SK-N-SH treated with all-trans-retinoic acid at 6 μM for 48 hours (cell line): ENCODE results near the gene ANTXR2.

Source experiments
- CREB5 ChIP-seq: fragments of 250-450 bp; sonication (Bioruptor Pico); IDR thresholded peaks from 2 replicates; pipeline ENCODE4 v1.5.1; 2020; ENCODE audit warnings: low read depth, mild to moderate bottlenecking, moderate library complexity
- GLIS3 ChIP-seq: fragments of 250-450 bp; sonication (Bioruptor Pico); IDR thresholded peaks from 2 replicates; pipeline ENCODE4 v1.5.0; 2020; ENCODE audit warnings: mild to moderate bottlenecking, moderate library complexity
- ISL1 ChIP-seq: fragments of 250-450 bp; sonication (Bioruptor Pico); IDR thresholded peaks from 2 replicates; pipeline ENCODE4 v2.1.2; 2022; ENCODE audit warnings: mild to moderate bottlenecking, moderate library complexity
- PATZ1 ChIP-seq: fragments of 250-450 bp; sonication (Bioruptor Pico); IDR thresholded peaks from 2 replicates; pipeline ENCODE4 v1.8.0; 2020; ENCODE audit warnings: mild to moderate bottlenecking, moderate library complexity, borderline replicate concordance
- POU6F1 ChIP-seq: fragments of 250-450 bp; sonication (Bioruptor Pico); IDR thresholded peaks from 2 replicates; pipeline ENCODE4 v1.8.0; 2021; ENCODE audit warnings: low read depth, mild to moderate bottlenecking, moderate library complexity, borderline replicate concordance
- SNAI2 ChIP-seq: fragments of 250-450 bp; sonication (Bioruptor Pico); IDR thresholded peaks from 2 replicates; pipeline ENCODE4 v1.5.0; 2020; ENCODE audit warnings: mild to moderate bottlenecking, moderate library complexity
- TSHZ2 ChIP-seq: fragments of 250-450 bp; sonication (Bioruptor Pico); IDR thresholded peaks from 2 replicates; pipeline ENCODE4 v1.5.0; 2020; ENCODE audit warnings: mild to moderate bottlenecking, moderate library complexity
- ZNF565 ChIP-seq: fragments of 450-650 bp; formaldehyde crosslinking; conservative IDR thresholded peaks from 2 replicates; pipeline ENCODE4 v1.5.0; 2020; ENCODE audit warnings: low read depth, mild to moderate bottlenecking, moderate library complexity
- ZNF8 ChIP-seq: fragments of 450-650 bp; formaldehyde crosslinking; IDR thresholded peaks from 2 replicates; pipeline ENCODE4 v1.5.0; 2020; ENCODE audit warnings: mild to moderate bottlenecking, moderate library complexity

GRCh38 chr4:80091184-80091583 is 18.2 kb upstream of the ANTXR2 start:
- TF ChIP-seq PATZ1 (CRISPR knock-in tag) (no peak), POU6F1 (CRISPR knock-in tag) (no peak), ZNF8 (CRISPR knock-in tag) (no peak), ZNF565 (CRISPR knock-in tag) (no peak), CREB5 (no peak), SNAI2 (CRISPR knock-in tag) (no peak), GLIS3 (CRISPR knock-in tag) (no peak), ISL1 (CRISPR knock-in tag) (no peak), TSHZ2 (CRISPR knock-in tag) (no peak)
